NT2/D1 (cell line): ENCODE data around the gene SDK2.

Source experiments
- DNase-seq: peaks from one replicate; pipeline ENCODE4 v3.0.0-alpha.2; 2011; ENCODE audit warnings: low read depth, low spot score
- H3K27me3 ChIP-seq: 2 replicates; pipeline ENCODE4 v1.6.0; 2011; ENCODE audit warnings: mild to moderate bottlenecking; ENCODE audit not compliant: insufficient read length, insufficient read depth
- H3K36me3 ChIP-seq: 2 replicates; pipeline ENCODE4 v1.6.1; 2011; ENCODE audit warnings: mild to moderate bottlenecking, low read length, mixed read lengths; ENCODE audit not compliant: insufficient read depth, insufficient read length
- H3K4me1 ChIP-seq: 2 replicates; pipeline ENCODE4 v1.5.1; 2011; ENCODE audit not compliant: insufficient read depth, insufficient read length
- H3K4me3 ChIP-seq: 2 replicates; pipeline ENCODE4 v1.5.1; 2011; ENCODE audit warnings: low read depth; ENCODE audit not compliant: insufficient read length
- H3K9ac ChIP-seq: 2 replicates; pipeline ENCODE4 v1.6.0; 2011; ENCODE audit warnings: low read depth; ENCODE audit not compliant: insufficient read length
- H3K9me3 ChIP-seq: 2 replicates; pipeline ENCODE4 v1.5.1; 2011; ENCODE audit warnings: mild to moderate bottlenecking, low read length; ENCODE audit not compliant: insufficient read depth
- SUZ12 ChIP-seq: IDR thresholded peaks from 2 replicates; pipeline ENCODE4 v1.6.1; 2011; ENCODE audit not compliant: insufficient read length, insufficient read depth; ENCODE audit errors: extremely low read depth
- YY1 ChIP-seq: IDR thresholded peaks from 2 replicates; pipeline ENCODE4 v1.6.1; 2011; ENCODE audit not compliant: insufficient read length, insufficient read depth
- ZNF274 ChIP-seq: IDR thresholded peaks from 2 replicates; pipeline ENCODE4 v1.6.1; 2011; ENCODE audit warnings: mild to moderate bottlenecking, low read depth, low read length

The SDK2 gene

DNA sequence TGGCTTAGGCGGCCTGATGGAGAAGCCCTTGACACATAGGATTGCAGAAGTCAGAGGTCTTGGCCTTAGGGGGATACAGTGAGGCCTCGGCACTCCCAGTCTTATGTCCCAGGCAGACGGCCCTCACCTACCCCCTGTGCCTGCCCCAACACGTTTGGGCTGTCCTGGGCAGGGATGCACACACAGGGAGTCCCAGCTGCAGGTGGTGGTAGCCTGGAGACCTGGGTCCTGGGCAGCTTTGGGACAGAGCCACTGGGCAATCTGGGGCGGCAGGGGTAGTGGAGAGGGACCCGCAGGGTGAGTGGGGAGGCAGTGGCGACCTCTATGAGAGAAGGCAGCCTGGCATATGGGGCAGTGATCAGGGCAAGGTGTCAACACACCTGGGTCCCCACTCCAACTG lies 48.3 kb downstream of the SDK2 start:
- H3K27me3 ChIP-seq, result no peaks in the 10 kb centered on the region
- no peaks in the 10 kb centered on the region for H3K9me3 ChIP-seq
- H3K4me1 ChIP-seq, result peaks cover 16% of the 10 kb centered on the region
- H3K9ac ChIP-seq, result peak overlapping the region; percentile 23
- H3K4me3 ChIP-seq, result no peak overlapping the region
- peaks cover 11% of the 10 kb centered on the region for H3K36me3 ChIP-seq
- TF ChIP-seq YY1 (no peak), ZNF274 (no peak), SUZ12 (no peak)
- no peak for DNase-seq

DNA sequence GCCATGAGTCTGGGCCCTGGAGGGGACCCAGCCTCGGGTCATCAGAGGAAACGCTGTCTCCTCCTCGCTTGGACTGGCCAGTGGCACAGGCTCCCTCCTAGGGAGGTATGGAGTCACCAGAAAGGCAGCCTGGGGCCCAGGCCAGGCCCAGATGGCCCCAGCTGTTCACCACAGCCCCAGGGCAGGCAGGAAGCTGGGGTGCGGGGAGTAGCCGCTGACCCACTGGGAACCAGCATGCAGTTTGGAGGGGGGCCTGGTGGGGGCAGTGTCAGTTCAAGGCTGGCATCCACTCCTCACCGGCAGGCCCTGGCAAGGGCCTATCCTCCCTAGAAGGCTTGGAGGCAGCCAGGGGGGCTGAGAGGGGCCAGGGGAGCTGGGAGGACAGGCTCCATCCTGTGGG lies 48.8 kb downstream of the SDK2 start:
- peak overlapping the region; percentile 24 for H3K9ac ChIP-seq

DNA sequence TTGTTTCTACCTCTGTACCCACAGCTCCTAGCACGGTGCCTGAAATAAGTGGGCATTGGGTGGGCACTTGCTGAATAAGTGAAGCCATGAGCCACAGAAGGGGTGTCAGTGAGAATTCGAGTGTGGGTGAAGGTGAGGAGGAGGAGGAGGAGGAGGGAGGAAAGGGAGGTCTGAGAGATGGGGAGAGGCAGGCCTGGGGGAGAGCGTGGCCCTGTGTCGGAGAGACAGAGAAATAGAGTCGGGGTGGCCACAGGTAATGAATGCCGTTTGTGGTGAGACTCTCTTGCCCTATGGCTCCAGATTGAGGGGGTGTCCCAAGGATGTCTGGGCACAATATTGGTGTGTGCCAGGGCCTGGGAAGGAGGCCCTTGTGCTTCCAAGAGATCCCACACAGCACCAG lies 49.2 kb downstream of the SDK2 start:
- Histone ChIP-seq H3K4me3 (no peak overlapping the region), H3K9me3 (no peaks in the 10 kb centered on the region), H3K4me1 (peaks cover 15% of the 10 kb centered on the region), H3K27me3 (no peaks in the 10 kb centered on the region), H3K9ac (peak overlapping the region; percentile 24), H3K36me3 (peaks cover 11% of the 10 kb centered on the region)
- no peak for TF ChIP-seq ZNF274
- no peak for TF ChIP-seq YY1
- no peak for TF ChIP-seq SUZ12
- DNase-seq, result no peak

More for the DNA sequence above, 48.8 kb downstream of the SDK2 start:
- DNase-seq, result no peak
- Histone ChIP-seq H3K4me1 (peaks cover 15% of the 10 kb centered on the region), H3K27me3 (no peaks in the 10 kb centered on the region), H3K36me3 (peaks cover 11% of the 10 kb centered on the region), H3K4me3 (no peak overlapping the region), H3K9me3 (no peaks in the 10 kb centered on the region)
- TF ChIP-seq SUZ12 (no peak), YY1 (no peak), ZNF274 (no peak)

DNA sequence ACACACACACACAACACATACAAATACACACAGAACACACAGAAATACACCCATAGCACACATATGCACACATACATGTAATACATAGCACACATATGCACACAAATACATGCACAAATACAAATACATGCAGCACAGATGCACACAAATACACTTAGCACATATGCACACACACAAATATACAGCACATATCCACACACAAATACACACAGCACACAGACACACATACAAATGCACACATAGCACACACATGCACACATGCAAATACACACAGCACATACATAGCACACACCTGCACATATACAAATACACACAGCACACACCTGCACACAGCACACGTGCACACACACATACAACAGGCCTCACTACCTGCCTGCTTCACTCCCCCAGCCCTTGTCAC lies 49.6 kb downstream of the SDK2 start:
- TF ChIP-seq YY1 (no peak), SUZ12 (no peak), ZNF274 (no peak)
- H3K9me3 ChIP-seq, result no peaks in the 10 kb centered on the region
- peaks cover 15% of the 10 kb centered on the region for H3K4me1 ChIP-seq
- H3K9ac ChIP-seq, result no peak overlapping the region
- no peaks in the 10 kb centered on the region for H3K27me3 ChIP-seq
- no peak for DNase-seq
- peaks cover 11% of the 10 kb centered on the region for H3K36me3 ChIP-seq
- no peak overlapping the region for H3K4me3 ChIP-seq

DNA sequence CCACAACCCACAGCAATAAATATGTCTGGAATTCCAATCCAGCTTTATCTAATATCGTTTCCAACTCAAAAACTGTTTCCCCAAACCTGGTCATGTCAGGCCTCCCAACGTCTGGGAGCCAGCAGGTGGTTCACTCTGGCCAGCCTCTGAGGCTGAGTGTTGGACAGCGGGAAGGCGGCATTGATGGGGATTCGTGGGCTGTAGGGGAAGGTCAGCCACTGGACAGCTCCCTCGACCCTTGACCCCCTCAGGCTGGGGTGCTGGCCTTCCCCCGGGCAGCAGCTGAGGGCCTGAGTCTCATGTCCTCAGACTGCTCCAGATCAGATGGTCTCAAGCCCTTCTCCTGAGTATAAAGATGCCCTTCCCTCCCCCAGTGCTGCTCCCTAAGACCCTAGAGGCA lies 50.2 kb downstream of the SDK2 start:
- no peaks in the 10 kb centered on the region for H3K9me3 ChIP-seq
- TF ChIP-seq YY1 (no peak), SUZ12 (no peak), ZNF274 (no peak)
- DNase-seq, result no peak
- H3K27me3 ChIP-seq, result no peaks in the 10 kb centered on the region
- H3K4me1 ChIP-seq, result peaks cover 20% of the 10 kb centered on the region
- no peak overlapping the region for H3K4me3 ChIP-seq
- H3K9ac ChIP-seq, result no peak overlapping the region
- peaks cover 11% of the 10 kb centered on the region for H3K36me3 ChIP-seq

DNA sequence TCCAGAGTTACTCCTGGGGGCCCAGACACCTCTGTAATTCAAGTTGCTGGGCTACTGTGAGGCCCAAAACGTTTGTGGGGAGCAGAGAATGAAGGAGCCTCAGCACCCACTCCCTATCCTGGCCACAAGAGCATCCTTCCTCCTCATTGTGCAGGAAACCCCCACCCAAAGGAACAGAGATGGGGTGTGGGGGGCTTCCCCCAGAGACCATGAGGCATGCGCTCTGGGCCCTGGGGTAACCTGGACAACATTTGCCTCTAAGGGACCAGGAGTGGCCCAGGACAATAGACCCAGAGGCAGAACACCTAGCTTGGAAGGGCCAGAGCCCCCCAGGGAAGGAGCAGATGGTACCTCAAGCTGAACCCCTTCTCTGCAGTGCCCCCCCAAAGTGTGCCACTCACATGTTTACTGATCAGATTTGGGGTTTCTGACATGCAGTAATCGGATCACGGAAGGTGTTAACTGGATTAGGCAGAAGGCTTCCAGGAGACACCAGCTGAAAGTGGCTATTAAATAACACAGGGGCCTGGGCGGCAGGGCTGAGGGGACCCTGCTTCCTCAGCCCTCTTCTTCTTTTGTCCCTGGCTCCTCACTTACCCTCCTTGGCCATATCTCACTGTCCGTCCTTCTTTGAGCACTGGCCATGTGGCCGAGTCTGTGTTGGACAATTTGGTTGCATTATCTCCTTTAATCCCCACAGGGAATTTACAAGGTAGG lies 50.8 kb downstream of the SDK2 start:
- TF ChIP-seq SUZ12 (no peak), ZNF274 (no peak), YY1 (no peak)
- H3K4me3 ChIP-seq, result no peak overlapping the region
- H3K36me3 ChIP-seq, result peaks cover 11% of the 10 kb centered on the region
- no peak for DNase-seq
- H3K9ac ChIP-seq, result no peak overlapping the region
- H3K27me3 ChIP-seq, result no peaks in the 10 kb centered on the region
- no peaks in the 10 kb centered on the region for H3K9me3 ChIP-seq
- peaks cover 24% of the 10 kb centered on the region for H3K4me1 ChIP-seq

DNA sequence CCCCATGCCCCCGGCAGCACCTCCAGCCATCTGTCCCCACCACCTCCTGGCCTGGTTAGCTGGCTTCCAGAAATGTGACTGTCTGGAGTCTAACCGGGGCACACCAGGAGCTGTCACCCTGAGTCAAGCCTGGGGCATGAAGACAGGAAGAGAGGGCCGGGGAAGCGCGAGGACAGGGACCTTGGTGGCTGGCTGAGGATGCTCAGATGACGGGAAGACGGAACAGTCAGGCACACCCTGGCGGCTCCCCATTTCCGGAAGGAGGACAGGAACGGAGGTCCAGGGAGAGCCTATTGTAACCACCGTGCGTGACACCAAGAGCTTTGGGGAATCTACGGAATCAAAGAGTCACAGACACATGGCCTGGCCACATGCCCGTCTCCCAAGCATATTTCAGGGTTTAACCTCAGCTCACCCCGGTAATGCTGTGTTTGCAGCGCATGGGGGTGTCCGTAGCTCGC lies 51.7 kb downstream of the SDK2 start:
- DNase-seq, result no peak
- no peaks in the 10 kb centered on the region for H3K27me3 ChIP-seq
- no peak overlapping the region for H3K9ac ChIP-seq
- no peak overlapping the region for H3K4me3 ChIP-seq
- H3K9me3 ChIP-seq, result no peaks in the 10 kb centered on the region
- peaks cover 26% of the 10 kb centered on the region for H3K4me1 ChIP-seq
- peaks cover 11% of the 10 kb centered on the region for H3K36me3 ChIP-seq
- TF ChIP-seq YY1 (no peak), SUZ12 (no peak), ZNF274 (no peak)
